Measurements from ENCODE around the gene COQ6. TPM values are rescaled to one million over a fixed set of nuclear protein-coding genes. Genes with fewer than 3 reads are reported as not detected.
"Not testable (repeated sequence)": the region's sequence is repeated elsewhere in the genome, so short reads cannot be mapped to it uniquely, and the experiment has no call there.

The COQ6 gene
- total RNA-seq, 2 donors from 2014 or later, result 26.1 to 59.9 TPM

DNA sequence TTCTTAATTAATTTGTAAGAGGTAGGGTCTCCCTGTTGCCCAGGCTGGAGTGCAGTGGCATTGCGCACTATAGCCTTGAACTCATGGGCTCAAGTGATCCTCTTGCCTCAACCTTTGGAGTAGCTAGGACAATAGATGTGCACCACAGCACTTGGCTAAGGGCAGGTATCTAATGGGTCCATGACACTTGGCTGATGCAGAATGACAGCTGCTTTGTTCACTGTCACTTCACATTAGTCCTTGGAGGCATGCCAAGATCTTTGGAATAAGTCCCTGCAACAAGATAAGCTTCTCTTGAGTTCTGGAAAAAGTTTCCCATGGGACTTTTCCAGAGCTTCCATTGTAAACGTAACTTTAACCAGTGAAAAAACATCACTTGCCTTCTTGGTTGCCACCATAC, 23.4 kb downstream of the COQ6 start:
- Histone ChIP-seq H3K4me1 (replicated peaks) (no peaks in the 10 kb centered on the region), H3K36me3 (peaks cover 0 to 4% of the 10 kb centered on the region in 2 donors), H3K4me3 (no peak overlapping the region), H3K9me3 (no peaks in the 10 kb centered on the region), H3K27ac (no peak overlapping the region), H3K27me3 (replicated peaks; ENCODE audit: insufficient read depth) (no peaks in the 10 kb centered on the region)
- TF ChIP-seq POLR2A (IDR thresholded peaks at IDR 0.05), result no peak
- TF ChIP-seq POLR2AphosphoS5 (IDR thresholded peaks at IDR 0.05), result no peak
- TF ChIP-seq, protein P1, sequence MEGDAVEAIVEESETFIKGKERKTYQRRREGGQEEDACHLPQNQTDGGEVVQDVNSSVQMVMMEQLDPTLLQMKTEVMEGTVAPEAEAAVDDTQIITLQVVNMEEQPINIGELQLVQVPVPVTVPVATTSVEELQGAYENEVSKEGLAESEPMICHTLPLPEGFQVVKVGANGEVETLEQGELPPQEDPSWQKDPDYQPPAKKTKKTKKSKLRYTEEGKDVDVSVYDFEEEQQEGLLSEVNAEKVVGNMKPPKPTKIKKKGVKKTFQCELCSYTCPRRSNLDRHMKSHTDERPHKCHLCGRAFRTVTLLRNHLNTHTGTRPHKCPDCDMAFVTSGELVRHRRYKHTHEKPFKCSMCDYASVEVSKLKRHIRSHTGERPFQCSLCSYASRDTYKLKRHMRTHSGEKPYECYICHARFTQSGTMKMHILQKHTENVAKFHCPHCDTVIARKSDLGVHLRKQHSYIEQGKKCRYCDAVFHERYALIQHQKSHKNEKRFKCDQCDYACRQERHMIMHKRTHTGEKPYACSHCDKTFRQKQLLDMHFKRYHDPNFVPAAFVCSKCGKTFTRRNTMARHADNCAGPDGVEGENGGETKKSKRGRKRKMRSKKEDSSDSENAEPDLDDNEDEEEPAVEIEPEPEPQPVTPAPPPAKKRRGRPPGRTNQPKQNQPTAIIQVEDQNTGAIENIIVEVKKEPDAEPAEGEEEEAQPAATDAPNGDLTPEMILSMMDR (IDR thresholded peaks at IDR 0.05), result no peak
- intact Hi-C loops (cut with DNase I), result no loop called here
- 87% methylated on average over 2 of the region's 2 CpGs for WGBS
- no peak for DNase-seq (ENCODE audit: low spot score)

DNA sequence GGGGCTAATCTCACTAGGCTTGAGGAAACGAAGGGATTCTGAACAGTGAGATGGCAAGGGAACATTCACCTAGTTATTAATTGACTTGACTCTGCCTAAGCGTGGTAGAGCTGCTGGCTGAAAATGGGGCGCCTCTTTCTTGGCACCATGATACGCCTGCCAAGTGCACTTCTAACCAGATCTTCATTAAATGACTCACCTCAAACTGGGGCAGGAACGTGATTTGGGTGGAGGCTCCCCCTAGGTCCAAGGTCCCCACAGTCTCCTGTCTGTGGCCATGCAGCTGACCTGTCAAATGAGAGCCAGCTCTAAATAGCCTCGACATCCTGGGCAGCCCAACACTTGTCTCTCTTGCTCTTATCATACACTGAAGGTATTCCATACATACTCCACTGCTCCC, 26.0 kb downstream of the COQ6 start:
- DNase-seq (ENCODE audit: low spot score), result no peak
- TF ChIP-seq, protein P1 (IDR thresholded peaks at IDR 0.05), result no peak
- TF ChIP-seq POLR2A (IDR thresholded peaks at IDR 0.05) (no peak), POLR2AphosphoS5 (IDR thresholded peaks at IDR 0.05) (no peak)
- H3K4me1 ChIP-seq (replicated peaks), result no peaks in the 10 kb centered on the region
- no peaks in the 10 kb centered on the region for H3K9me3 ChIP-seq
- intact Hi-C loops (cut with DNase I), result no loop called here
- H3K27ac ChIP-seq, result no peak overlapping the region
- 79% methylated on average over 6 of the region's 6 CpGs for WGBS
- no peaks in the 10 kb centered on the region for H3K27me3 ChIP-seq (replicated peaks; ENCODE audit: insufficient read depth)
- H3K36me3 ChIP-seq, result no peaks in the 10 kb centered on the region
- no peak overlapping the region for H3K4me3 ChIP-seq

DNA sequence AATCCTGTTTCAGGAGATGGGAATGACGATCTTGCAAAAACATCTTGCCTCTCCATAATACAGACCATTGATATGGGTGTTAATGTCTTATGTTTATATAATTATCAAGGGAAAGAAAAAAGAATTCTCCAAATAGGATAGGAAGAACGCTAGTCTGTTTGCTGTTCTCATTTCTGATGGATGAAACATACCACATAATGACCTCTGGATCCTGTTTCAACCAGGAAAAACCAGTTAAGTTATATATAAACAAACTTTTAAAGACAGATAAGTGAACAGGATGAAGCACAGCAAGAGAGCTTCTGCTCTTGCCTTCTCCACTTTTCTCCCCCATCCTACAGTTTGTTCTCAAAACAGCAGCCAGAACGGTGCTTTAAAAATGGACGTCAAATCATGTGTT, 27.8 kb downstream of the COQ6 start:
- DNase-seq (ENCODE audit: low spot score), result no peak
- no peaks in the 10 kb centered on the region for H3K9me3 ChIP-seq
- H3K4me1 ChIP-seq (replicated peaks), result no peaks in the 10 kb centered on the region
- no peak overlapping the region for H3K4me3 ChIP-seq
- H3K27ac ChIP-seq, result peak overlapping the region; percentile 51 to 70
- H3K27me3 ChIP-seq (replicated peaks; ENCODE audit: insufficient read depth), result no peaks in the 10 kb centered on the region
- TF ChIP-seq POLR2A (IDR thresholded peaks at IDR 0.05) (no peak), POLR2AphosphoS5 (IDR thresholded peaks at IDR 0.05) (peak; percentile 24)
- TF ChIP-seq, protein P1 (IDR thresholded peaks at IDR 0.05), result no peak
- 27% methylated on average over 4 of the region's 4 CpGs for WGBS
- H3K36me3 ChIP-seq, result no peaks in the 10 kb centered on the region
- intact Hi-C loops (cut with DNase I), result no loop called here

DNA sequence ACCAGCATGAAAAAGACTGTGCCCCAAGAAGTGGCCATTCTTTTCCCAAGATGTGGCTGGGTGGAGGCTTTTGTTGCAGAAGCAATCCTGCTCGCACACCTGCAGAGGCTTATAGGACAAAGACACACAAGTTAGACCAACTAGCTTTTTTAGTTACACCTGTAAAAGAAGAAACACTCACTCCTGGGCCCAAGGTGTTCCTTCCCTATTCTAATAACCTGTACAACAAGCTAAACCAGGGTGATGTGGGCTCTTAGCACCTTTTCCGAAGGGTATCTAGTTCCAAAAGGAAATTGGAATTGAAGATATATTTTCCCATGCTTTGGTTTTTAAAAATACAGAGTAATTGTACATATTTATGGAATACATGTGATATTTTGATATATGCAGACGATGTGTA, 38.0 kb downstream of the COQ6 start:
- Histone ChIP-seq H3K4me3 (no peak overlapping the region), H3K4me1 (replicated peaks) (peaks cover 2% of the 10 kb centered on the region), H3K27me3 (replicated peaks; ENCODE audit: insufficient read depth) (no peaks in the 10 kb centered on the region), H3K36me3 (no peaks in the 10 kb centered on the region), H3K27ac (peak overlapping the region in 1 of 2 donors; percentile 56), H3K9me3 (no peaks in the 10 kb centered on the region)
- peak; percentile 74 for TF ChIP-seq POLR2AphosphoS5 (IDR thresholded peaks at IDR 0.05)
- TF ChIP-seq, protein P1 (IDR thresholded peaks at IDR 0.05), result no peak
- intact Hi-C loops (cut with DNase I), result no loop called here
- 57% methylated on average over 3 of the region's 3 CpGs for WGBS
- peak; percentile 47 for DNase-seq (ENCODE audit: low spot score)

DNA sequence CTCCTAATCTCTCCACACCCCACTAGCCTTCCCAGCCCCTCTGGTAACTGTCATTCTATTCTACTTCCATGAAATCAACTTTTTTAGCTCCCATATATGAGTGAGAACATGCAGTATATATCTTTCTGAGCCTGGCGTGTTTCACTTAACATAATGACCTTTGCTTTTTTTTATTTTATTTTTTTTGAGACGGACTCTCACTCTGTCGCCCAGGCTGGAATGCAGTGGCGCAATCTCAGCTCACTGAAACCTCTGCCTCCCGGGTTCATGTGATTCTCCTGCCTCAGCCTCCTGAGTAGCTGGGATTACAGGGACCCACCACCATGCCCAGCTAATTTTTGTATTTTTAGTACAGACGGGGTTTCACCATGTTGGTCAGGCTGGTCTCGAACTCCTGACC, 38.6 kb downstream of the COQ6 start:
- peak overlapping the region; percentile 47 to 56 for H3K27ac ChIP-seq
- intact Hi-C loops (cut with DNase I); DNase-seq (ENCODE audit: low spot score); H3K27me3 ChIP-seq (replicated peaks; ENCODE audit: insufficient read depth); H3K4me3 ChIP-seq; H3K36me3 ChIP-seq; H3K9me3 ChIP-seq; H3K4me1 ChIP-seq (replicated peaks): not testable (repeated sequence)
- WGBS, result 60% methylated on average over 7 of the region's 7 CpGs

All from prostate gland (tissue), 2 donors.